ENCODE data around the gene TUBGCP6.

The TUBGCP6 gene

GRCh38 chr22:50282361-50283155 lies 37.7 kb upstream of the TUBGCP6 start:
- peak; percentile 88 for ATAC-seq (ENCODE audit: low read depth)
- Histone ChIP-seq H3K4me1 (ENCODE audit: insufficient read depth, poor library complexity, severe bottlenecking) (peaks cover 11% of the 10 kb centered on the region), H3K4me3 (ENCODE audit: severe bottlenecking) (no peak overlapping the region), H3K36me3 (ENCODE audit: low read depth) (peaks cover 64% of the 10 kb centered on the region), H3K9me3 (ENCODE audit: severe bottlenecking) (no peaks in the 10 kb centered on the region), H3K27me3 (ENCODE audit: insufficient read depth, poor library complexity, severe bottlenecking) (no peaks in the 10 kb centered on the region), H3K27ac (ENCODE audit: poor library complexity, severe bottlenecking) (peak overlapping the region; percentile 88)
- peak; percentile 96 for DNase-seq (ENCODE audit: low spot score)
- no peak for TF ChIP-seq CTCF (IDR thresholded peaks at IDR 0.05; ENCODE audit: poor library complexity, severe bottlenecking)

GRCh38 chr22:50281957-50282356 lies 37.1 kb upstream of the TUBGCP6 start:
- DNase-seq (ENCODE audit: low spot score), result no peak
- H3K27ac ChIP-seq (ENCODE audit: poor library complexity, severe bottlenecking), result peak overlapping the region; percentile 88

GRCh38 chr22:50281384-50281760 lies 36.5 kb upstream of the TUBGCP6 start:
- DNase-seq (ENCODE audit: low spot score) (no peak), ATAC-seq (ENCODE audit: low read depth) (no peak)
- Histone ChIP-seq H3K4me3 (ENCODE audit: severe bottlenecking) (no peak overlapping the region), H3K36me3 (ENCODE audit: low read depth) (peaks cover 68% of the 10 kb centered on the region), H3K27me3 (ENCODE audit: insufficient read depth, poor library complexity, severe bottlenecking) (no peaks in the 10 kb centered on the region), H3K27ac (ENCODE audit: poor library complexity, severe bottlenecking) (peak overlapping the region; percentile 88), H3K4me1 (ENCODE audit: insufficient read depth, poor library complexity, severe bottlenecking) (peaks cover 11% of the 10 kb centered on the region), H3K9me3 (ENCODE audit: severe bottlenecking) (no peaks in the 10 kb centered on the region)
- TF ChIP-seq CTCF (IDR thresholded peaks at IDR 0.05; ENCODE audit: poor library complexity, severe bottlenecking), result no peak

More at GRCh38 chr22:50281957-50282356, 37.1 kb upstream of the TUBGCP6 start:
- ATAC-seq (ENCODE audit: low read depth), result 0 out of 3 replicates have a peak, but pooled peaks have one; percentile 6
- no peak overlapping the region for H3K4me3 ChIP-seq (ENCODE audit: severe bottlenecking)
- H3K36me3 ChIP-seq (ENCODE audit: low read depth), result peaks cover 67% of the 10 kb centered on the region
- no peaks in the 10 kb centered on the region for H3K9me3 ChIP-seq (ENCODE audit: severe bottlenecking)
- peaks cover 11% of the 10 kb centered on the region for H3K4me1 ChIP-seq (ENCODE audit: insufficient read depth, poor library complexity, severe bottlenecking)
- peak; percentile 7 for TF ChIP-seq CTCF (IDR thresholded peaks at IDR 0.05; ENCODE audit: poor library complexity, severe bottlenecking)
- no peaks in the 10 kb centered on the region for H3K27me3 ChIP-seq (ENCODE audit: insufficient read depth, poor library complexity, severe bottlenecking)

- peaks cover 68% of the 10 kb centered on the region for H3K36me3 ChIP-seq (ENCODE audit: low read depth)
- peaks cover 11% of the 10 kb centered on the region for H3K4me1 ChIP-seq (ENCODE audit: insufficient read depth, poor library complexity, severe bottlenecking)
- no peaks in the 10 kb centered on the region for H3K27me3 ChIP-seq (ENCODE audit: insufficient read depth, poor library complexity, severe bottlenecking)
- no peak overlapping the region for H3K4me3 ChIP-seq (ENCODE audit: severe bottlenecking)
- ATAC-seq (ENCODE audit: low read depth), result no peak
- no peak for TF ChIP-seq CTCF (IDR thresholded peaks at IDR 0.05; ENCODE audit: poor library complexity, severe bottlenecking)
- DNase-seq (ENCODE audit: low spot score), result no peak
- no peaks in the 10 kb centered on the region for H3K9me3 ChIP-seq (ENCODE audit: severe bottlenecking)
- peak overlapping the region; percentile 88 for H3K27ac ChIP-seq (ENCODE audit: poor library complexity, severe bottlenecking)
Measured at GRCh38 chr22:50280708-50281383, 36.0 kb upstream of the TUBGCP6 start.

Measured in RWPE2 (cell line).